ENCODE results near the gene ABCA12.

The ABCA12 gene

GRCh38 chr2:214946949-214947348 is 191.5 kb downstream of the ABCA12 start:
- no peak overlapping the region for H3K27ac ChIP-seq
- no peak for TF ChIP-seq CTCF (IDR thresholded peaks at IDR 0.05)
- DNase-seq (ENCODE audit: low spot score): no peak
- no peak overlapping the region for H3K4me3 ChIP-seq

- no peak for TF ChIP-seq CTCF (IDR thresholded peaks at IDR 0.05)
- Histone ChIP-seq H3K27ac (no peak overlapping the region), H3K4me3 (no peak overlapping the region)
- no peak for DNase-seq (ENCODE audit: low spot score)
Observed at GRCh38 chr2:214934006-214934405, 204.4 kb downstream of the ABCA12 start.

GRCh38 chr2:214904634-214905033 is 233.8 kb downstream of the ABCA12 start:
- TF ChIP-seq CTCF (IDR thresholded peaks at IDR 0.05): no peak
- H3K27ac ChIP-seq: no peak overlapping the region
- no peak for DNase-seq (ENCODE audit: low spot score)
- H3K4me3 ChIP-seq: no peak overlapping the region

GRCh38 chr2:214904176-214904575 is 234.2 kb downstream of the ABCA12 start:
- TF ChIP-seq CTCF (IDR thresholded peaks at IDR 0.05): no peak
- Histone ChIP-seq H3K4me3 (no peak overlapping the region), H3K27ac (no peak overlapping the region)
- no peak for DNase-seq (ENCODE audit: low spot score)

- TF ChIP-seq CTCF (IDR thresholded peaks at IDR 0.05): no peak
- no peak for DNase-seq (ENCODE audit: low spot score)
- H3K4me3 ChIP-seq: no peak overlapping the region
- no peak overlapping the region for H3K27ac ChIP-seq
Observed at GRCh38 chr2:214902286-214902685, 236.1 kb downstream of the ABCA12 start.

- no peak for DNase-seq (ENCODE audit: low spot score)
- Histone ChIP-seq H3K4me3 (no peak overlapping the region), H3K27ac (no peak overlapping the region)
- no peak for TF ChIP-seq CTCF (IDR thresholded peaks at IDR 0.05)
Observed at GRCh38 chr2:214899751-214900150, 238.7 kb downstream of the ABCA12 start.

- DNase-seq (ENCODE audit: low spot score): no peak
- TF ChIP-seq CTCF (IDR thresholded peaks at IDR 0.05): no peak
- Histone ChIP-seq H3K4me3 (no peak overlapping the region), H3K27ac (no peak overlapping the region)
Observed at GRCh38 chr2:214896274-214896673, 242.2 kb downstream of the ABCA12 start.

Data from coronary artery (tissue), 2 donors.